NCI-H1930 (cell line): Measurements from ENCODE around the gene SMOC2.

Source experiments
- DNase-seq, 2 experiments: peaks; one replicate each; lab custom pipeline; 2025; lab: John Stamatoyannopoulos, UW

SMOC2 gene

DNA sequence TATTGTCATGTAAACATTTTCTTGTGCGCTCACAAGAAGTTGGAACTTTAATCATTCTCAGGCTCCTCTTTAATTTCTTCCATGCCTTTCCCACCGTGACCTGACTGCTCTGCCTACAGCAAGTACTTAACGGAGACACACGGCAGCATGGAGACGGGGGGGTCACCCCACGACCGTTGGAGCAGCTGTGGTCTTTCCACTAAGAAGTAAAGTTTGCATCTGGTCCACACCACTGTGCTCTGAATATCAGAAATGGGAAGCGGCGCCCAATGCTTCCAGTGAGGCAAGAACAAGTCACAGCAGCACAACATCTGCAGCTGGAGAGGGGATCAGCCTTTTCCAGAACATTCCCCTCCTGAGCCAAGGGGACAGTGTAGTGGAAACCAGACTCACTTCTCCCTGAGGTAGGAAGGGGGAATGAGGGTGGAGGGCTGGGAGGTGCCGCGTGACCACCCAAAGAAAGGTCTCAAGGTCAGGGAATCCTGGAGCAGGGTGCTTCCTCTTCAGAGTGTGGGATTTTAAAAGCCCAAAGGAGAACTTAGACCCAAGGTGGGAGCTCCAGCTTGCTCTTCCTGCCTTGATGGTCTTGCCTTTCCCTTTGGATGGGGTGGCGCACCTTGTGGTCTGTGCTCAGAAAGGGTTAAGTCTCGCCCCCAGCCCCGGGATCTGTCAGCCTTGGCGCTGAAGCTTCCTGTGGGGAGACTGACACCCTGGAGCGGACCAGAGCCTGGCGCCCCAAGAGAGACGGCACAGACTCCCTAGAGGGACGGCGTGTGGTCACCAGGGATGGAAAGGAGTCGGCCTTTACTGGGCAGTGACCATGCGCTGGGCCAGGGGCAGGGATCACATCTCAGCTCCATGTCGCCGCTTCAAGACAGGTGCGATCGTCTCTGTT, 25.6 kb upstream of the SMOC2 start:
- no peak for DNase-seq

DNA sequence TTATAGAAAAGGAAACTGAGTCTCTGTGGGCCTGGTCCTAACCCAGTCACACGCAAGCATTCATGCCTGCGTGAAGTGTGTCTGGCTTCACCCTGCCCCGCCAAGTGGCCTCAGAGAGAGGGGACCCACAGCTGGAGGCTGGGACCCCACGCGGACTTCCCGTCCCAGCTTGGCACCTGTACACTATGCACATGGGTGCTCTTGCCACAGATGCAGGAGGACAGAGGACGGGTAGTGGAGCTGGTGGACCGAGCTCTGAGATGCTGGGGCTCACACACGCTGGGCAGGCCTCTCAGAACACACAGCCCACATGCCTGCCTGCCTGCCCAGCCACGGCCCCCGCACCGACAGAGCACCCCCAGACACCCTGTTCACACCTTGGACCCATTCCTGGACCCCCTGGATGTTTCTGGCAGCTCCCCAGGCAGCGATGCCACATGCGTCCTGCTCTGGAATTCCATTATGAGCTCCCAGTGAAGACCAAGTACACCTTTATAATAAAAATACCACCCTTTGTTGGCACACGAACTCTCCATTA, 24.9 kb upstream of the SMOC2 start:
- no peak for DNase-seq

GRCh38 chr6:168416531-168416930, 24.5 kb upstream of the SMOC2 start:
- DNase-seq, result no peak

GRCh38 chr6:168417191-168417590, 23.8 kb upstream of the SMOC2 start:
- DNase-seq, result no peak

DNA sequence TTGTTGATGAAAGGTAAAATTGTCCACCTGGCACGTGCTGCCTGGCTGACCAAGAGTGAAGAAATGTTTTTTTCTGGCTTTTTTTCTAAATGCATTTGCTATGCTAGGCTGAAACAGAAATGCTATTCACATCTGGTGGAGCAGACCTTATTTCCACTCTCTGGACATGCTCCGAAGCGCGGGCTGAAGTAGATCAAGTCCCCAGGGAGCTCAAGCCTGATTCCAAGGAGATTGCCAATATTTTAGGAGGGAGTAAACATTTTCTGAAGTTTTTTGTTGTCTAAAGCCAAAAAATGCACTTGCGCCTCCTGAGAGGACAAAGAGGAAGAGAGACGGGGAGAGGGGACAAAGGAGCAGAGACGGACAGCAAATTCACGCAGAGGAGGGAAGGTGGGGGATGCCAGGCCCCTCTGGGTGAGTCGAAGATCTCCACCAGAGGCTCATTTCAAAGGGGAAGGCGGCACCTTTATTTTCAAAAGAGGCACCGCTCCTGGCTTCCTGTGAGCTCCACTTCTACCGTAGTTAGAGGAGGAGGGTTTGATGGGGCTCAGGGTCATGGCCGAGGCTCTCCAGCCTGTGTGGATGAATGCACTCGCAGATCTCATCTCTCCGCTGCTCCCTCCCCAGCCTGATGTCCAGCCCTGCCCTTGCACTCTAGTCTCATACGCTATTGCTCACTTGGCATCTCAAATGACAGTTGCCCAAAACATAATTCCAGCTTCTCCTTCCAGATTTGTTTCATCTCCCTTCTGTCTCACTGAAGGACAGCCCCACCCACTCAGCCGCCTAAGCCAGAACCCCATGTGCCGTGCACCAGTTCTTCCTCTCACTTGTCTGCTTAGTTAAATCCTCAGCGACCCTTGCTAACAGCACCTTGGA, 23.1 kb upstream of the SMOC2 start:
- no peak for DNase-seq

DNA sequence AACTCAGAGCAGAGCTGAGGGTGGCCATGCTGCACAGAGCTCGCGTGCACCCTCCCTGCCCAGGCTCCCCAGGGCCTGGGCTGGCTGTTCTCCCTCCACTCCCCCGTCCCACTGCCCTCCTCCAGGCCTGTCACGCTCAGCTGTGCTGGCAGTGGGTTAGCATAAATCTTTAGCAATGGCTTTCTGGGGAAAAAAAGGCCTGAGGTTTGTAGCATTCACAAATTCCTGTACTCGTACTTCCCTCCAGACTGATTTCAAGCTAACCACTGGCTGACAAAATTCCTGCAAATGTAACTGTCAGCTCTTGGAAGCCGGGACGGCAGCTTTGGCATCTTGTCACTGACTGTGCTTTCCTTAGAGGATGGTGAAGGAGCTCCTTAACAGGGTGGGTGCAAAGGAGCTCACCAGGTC, 22.3 kb upstream of the SMOC2 start:
- DNase-seq, result no peak

DNA sequence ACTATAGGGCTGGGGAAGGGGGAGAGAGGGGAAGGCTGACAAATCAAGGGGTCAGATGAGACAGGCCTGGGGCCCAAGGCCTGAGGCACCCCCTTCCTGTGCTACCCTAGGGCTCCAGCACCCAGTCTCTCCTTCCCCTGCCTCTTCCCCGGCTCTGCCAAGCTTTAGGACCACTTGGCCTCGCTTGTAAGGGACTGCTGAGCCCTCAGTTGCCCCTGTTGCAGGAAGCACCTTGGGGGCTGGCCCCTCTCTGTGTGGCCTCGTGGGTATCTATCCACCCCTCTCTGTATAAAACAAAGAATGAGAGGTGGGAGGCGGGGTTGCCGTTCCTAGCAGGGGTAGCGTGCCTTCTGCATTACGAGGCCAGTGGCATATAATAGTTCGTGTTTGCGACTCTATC, 21.4 kb upstream of the SMOC2 start:
- DNase-seq, result no peak

GRCh38 chr6:168420084-168420483, 20.9 kb upstream of the SMOC2 start:
- DNase-seq, result no peak

DNA sequence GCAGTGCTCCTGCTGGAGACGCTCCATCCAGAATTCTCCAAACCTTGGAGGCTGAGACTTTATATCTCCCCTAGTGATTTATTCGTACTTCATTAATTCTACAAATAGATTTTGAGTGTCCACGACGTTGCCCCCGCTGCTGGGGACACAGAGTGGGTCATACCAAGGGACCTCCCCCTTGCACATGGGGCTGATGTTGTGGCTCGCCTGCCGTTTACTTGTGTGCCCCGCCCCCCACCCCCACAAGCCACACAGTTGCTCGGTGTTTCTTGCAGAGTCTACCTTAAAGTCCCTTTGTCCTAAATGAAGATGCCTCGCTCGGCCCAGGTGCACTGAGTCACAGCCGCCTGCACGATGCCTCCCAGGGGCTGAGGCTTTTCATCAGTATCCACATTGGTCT, 20.3 kb upstream of the SMOC2 start:
- no peak for DNase-seq

GRCh38 chr6:168427184-168427583, 13.8 kb upstream of the SMOC2 start:
- DNase-seq, result no peak

DNA sequence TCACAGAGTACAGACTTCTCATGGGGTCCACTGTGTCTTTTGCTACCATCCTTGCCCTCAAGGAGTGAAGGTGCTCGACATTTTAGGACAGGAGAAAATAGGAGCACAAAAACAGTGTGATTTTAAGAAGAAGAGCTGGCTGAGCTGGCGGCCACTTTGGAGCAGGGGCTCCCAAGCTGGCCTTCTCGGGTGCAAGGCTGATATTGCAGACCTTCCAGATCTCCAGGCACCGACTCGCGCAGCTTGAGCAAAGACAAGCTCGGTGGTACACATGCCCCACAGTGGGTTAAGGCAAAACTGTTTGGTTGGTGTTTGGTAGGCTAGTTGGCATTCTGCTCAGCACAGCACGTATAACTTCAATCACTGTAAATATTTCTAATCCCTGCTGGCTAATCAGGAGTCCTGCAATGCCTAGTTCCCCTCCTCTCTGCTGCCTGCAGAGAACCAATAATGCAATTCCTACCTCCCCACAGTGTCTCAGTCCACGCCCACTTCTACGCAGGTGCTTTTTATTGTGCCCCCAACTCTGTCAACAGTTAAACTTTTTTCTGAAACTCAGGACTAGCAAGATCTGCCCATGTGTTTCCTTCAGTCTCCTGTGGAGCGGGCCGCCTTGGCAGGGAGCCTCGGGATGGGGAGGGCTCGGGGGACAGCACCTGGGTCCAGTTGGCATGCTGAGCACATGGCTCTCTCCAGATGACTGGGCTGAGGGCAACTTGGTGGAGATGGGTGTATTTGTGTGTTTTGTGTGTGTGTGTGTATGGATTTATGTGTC, 12.7 kb upstream of the SMOC2 start:
- no peak for DNase-seq

DNA sequence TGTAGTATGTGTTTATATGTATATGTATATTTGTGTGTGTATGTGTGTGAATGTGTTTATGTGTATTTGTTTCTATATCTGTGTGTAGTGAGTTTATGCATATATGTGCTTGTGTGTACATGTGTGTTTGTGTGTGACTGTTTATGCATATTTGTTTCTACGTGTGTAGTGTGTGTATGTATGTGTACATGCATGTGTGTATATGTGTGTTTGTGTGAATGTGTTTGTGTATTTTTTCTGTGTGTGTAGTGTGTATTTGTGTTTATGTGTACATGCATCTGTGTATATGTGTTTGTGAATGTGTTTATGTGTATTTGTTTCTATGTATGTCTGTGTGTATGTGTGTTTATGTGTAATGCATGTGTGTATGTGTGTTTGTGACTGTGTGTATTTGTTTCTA, 12.1 kb upstream of the SMOC2 start:
- no peak for DNase-seq

DNA sequence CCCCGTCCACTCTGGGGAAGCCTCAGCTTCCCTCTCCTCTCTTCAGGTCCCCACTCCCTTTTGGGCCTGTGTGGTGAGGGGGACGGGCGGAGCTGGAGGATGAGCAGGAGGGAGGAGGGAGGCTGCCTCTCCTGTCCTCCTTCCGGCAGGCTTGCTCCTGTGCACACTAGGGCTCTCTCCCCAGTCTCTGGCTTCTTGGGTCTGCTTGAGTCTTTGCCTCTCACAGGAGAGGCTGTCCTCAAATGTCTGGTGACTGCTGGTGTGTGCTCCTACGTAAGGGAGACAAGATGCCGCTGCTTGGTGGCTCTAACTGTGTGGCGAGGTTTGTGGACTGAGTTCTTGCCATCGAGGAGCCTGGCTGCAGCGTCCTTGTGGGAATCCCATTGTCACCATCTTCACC, 8.8 kb upstream of the SMOC2 start:
- DNase-seq, result no peak

- no peak for DNase-seq
Observed at GRCh38 chr6:168433898-168434297, 7.1 kb upstream of the SMOC2 start.

DNA sequence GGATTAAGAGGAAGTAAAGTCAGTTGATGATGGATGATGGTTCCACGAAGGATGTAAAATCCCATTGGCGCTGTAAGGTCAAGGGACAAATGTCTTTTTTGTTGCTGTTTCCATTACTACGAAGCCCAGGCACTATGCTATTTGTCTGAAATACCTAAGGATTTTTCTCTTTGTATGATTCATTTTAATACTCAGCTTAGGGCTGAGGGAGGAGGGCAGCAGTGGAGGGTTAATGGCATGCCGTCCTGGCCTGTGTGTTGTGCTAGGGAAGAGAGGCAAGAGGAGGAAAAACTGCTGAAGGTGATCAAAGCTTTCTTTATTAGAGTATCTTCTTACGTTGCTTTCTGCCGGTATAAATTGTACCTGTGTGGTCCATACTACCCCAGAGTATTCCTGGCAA, 6.5 kb upstream of the SMOC2 start:
- DNase-seq, result no peak

- no peak for DNase-seq
Observed at GRCh38 chr6:168437751-168438150, 3.2 kb upstream of the SMOC2 start.

DNA sequence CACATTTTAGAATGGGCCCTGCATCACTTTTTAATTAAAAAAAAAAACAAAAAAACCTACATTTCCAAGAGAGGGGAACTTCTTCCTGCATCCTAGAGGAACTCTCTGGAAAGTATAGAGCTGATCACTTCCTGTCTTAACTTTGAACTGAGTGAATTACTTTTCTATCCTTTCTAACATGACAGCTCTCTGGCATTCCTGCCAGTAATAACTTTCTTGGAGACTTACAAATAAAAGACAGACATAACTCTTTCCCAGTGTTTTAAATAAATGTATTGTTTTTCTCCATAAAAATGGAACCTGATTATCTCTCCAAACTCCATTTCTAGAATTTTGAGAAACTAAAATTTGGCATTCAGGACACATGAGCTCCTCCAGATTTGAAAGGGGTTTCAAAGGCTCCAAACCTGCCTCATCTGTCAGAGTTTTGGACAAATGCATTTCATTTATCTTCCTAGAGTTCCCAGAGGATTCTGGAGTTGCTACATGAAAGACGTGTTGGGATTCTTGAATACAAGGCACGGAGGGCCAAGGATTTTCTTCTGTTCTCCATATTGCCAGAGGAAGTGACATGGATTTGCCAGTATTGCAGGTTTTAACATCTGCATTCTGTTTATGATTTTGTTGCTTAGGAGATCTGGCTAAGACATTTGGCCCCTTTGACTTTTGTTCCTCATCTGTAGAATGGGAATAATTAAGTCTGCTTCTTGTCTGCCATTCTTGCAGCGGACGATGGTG, 2.0 kb upstream of the SMOC2 start:
- no peak for DNase-seq

DNA sequence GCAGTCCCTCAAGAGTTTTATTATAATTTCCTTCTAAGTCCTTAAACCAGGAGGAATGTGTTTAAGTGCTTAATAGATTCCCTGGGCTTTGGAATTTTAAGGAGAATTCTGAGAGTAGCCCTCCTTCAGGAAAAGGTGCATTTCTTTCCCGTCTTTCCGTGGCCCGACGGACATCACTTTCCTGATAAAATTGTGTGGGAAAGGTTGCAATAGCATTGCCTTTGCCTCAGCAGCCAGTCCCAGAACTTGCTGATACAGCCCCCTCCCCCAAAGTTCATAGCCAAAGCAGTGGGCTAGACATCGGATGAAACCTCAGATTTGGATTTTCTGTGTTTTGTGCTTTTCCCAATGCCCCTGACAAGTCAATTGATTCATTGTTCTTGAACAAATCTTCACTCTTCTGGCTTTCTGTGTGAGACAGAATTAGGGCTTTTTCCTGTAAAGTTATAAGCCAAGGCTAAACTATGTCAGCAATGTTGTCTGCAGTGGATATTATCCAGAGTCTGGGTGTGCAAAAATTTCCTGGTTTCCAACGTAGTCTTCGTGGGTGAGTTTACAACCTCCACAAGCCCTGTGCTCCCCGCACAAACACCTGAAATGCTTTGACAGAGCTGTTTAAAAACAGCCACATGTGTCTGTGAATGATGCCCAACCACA, 1.1 kb upstream of the SMOC2 start:
- no peak for DNase-seq

GRCh38 chr6:168441434-168442391, 729 bp downstream of the SMOC2 start:
- no peak for DNase-seq

GRCh38 chr6:168442646-168443045, 1.7 kb downstream of the SMOC2 start:
- no peak for DNase-seq
